IMR-90 (cell line): ENCODE results near the gene ZSCAN12. TPM values are rescaled to one million over a fixed set of nuclear protein-coding genes. Genes with fewer than 3 reads are reported as not detected.

Experiments
- ATAC-seq: fragments of 200-7000 bp; cut with Tn5 transposase; 2 replicates; pipeline ENCODE4 v1.9.1; 2020; ENCODE audit warnings: low read depth, mild to moderate bottlenecking, moderate library complexity
- BruUV-seq: library from RNA; stranded (reverse); fragments of 400-500 nt; replicated peaks from 2 replicates; lab custom pipeline; 2021; lab: Mats Ljungman, UMichigan
- CTCF ChIA-PET: fragments of 300-600 bp; formaldehyde crosslinking; extraction: SDS; loops from one replicate; lab custom pipeline; 2021; ENCODE audit warnings: antibody characterized with exemption; lab: Yijun Ruan, JAX
- POLR2A ChIA-PET: fragments of 300-600 bp; sonication (Branson Sonifier 250); formaldehyde crosslinking; loops from one replicate; lab custom pipeline; 2022; ENCODE audit warnings: antibody characterized with exemption; ENCODE audit not compliant: unreplicated experiment; lab: Charles Lee
- DNase-seq: peaks from one replicate; pipeline ENCODE4 v3.0.0; 2013
- H2AFZ ChIP-seq: replicated peaks from 2 replicates; pipeline ENCODE3; 2013; ENCODE audit warnings: low read length, mild to moderate bottlenecking; ENCODE audit not compliant: poor library complexity
- H2AK5ac ChIP-seq: 2 replicates; pipeline ENCODE4 v1.6.1; 2013; ENCODE audit warnings: low read depth, low read length, inconsistent platforms
- H2AK9ac ChIP-seq: replicated peaks from 2 replicates; pipeline ENCODE3; 2013; ENCODE audit warnings: mild to moderate bottlenecking, low read depth, low read length, moderate library complexity; ENCODE audit not compliant: poor library complexity
- H2BK120ac ChIP-seq: 2 replicates; pipeline ENCODE4 v1.6.1; 2013; ENCODE audit warnings: low read depth, low read length, inconsistent platforms
- H2BK15ac ChIP-seq: 3 replicates; pipeline ENCODE4 v1.6.1; 2013; ENCODE audit warnings: low read depth, low read length, inconsistent platforms
- H2BK20ac ChIP-seq: 2 replicates; pipeline ENCODE4 v1.6.1; 2013; ENCODE audit warnings: low read depth, mild to moderate bottlenecking, inconsistent platforms, low read length, moderate library complexity
- H2BK5ac ChIP-seq: 2 replicates; pipeline ENCODE4 v1.6.1; 2013; ENCODE audit warnings: mild to moderate bottlenecking, low read depth, low read length, inconsistent platforms; ENCODE audit not compliant: poor library complexity, severe bottlenecking
- H3K14ac ChIP-seq: replicated peaks from 2 replicates; pipeline ENCODE4 v1.6.1; 2013; ENCODE audit warnings: low read depth, low read length, inconsistent platforms
- H3K18ac ChIP-seq: 2 replicates; pipeline ENCODE4 v1.6.1; 2013; ENCODE audit warnings: low read depth, low read length, control low read depth
- H3K23ac ChIP-seq: 2 replicates; pipeline ENCODE4 v1.6.1; 2013; ENCODE audit warnings: low read depth, low read length, inconsistent platforms
- H3K27ac ChIP-seq: 2 replicates; pipeline ENCODE4 v1.5.1; 2013; ENCODE audit warnings: mild to moderate bottlenecking, control low read depth, low read length; ENCODE audit not compliant: insufficient read depth
- H3K27me3 ChIP-seq: 2 replicates; pipeline ENCODE4 v1.6.1; 2013; ENCODE audit warnings: low read length; ENCODE audit not compliant: control insufficient read depth, insufficient read depth
- H3K36me3 ChIP-seq: 2 replicates; pipeline ENCODE4 v1.6.1; 2013; ENCODE audit warnings: low read length, mixed read lengths; ENCODE audit not compliant: control insufficient read depth, insufficient read depth
- H3K4ac ChIP-seq: 2 replicates; pipeline ENCODE4 v1.6.1; 2013; ENCODE audit warnings: low read depth, low read length, inconsistent platforms
- H3K4me1 ChIP-seq: 2 replicates; pipeline ENCODE4 v1.6.1; 2013; ENCODE audit warnings: low read length, mixed read lengths; ENCODE audit not compliant: control insufficient read depth, insufficient read depth
- H3K4me2 ChIP-seq: 2 replicates; pipeline ENCODE4 v1.6.1; 2013; ENCODE audit warnings: low read depth, mild to moderate bottlenecking, control low read depth, low read length, moderate library complexity
- H3K4me3 ChIP-seq: 2 replicates; pipeline ENCODE4 v1.5.1; 2013; ENCODE audit warnings: low read depth, mild to moderate bottlenecking, control low read depth, low read length, moderate library complexity; ENCODE audit not compliant: insufficient read depth
- H3K56ac ChIP-seq: 2 replicates; pipeline ENCODE4 v1.6.1; 2013; ENCODE audit warnings: low read length, inconsistent platforms; ENCODE audit not compliant: insufficient read depth; ENCODE audit errors: extremely low read depth
- H3K79me1 ChIP-seq, 2 experiments: 2 replicates each; pipeline ENCODE4 v1.6.1; 2013; ENCODE audit warnings: low read length in 2 of 2, inconsistent platforms in 1 of 2, low read depth in 1 of 2
- H3K9ac ChIP-seq: 2 replicates; pipeline ENCODE4 v1.6.1; 2013; ENCODE audit warnings: low read depth, low read length, control low read depth
- H3K9me1 ChIP-seq: 2 replicates; pipeline ENCODE4 v1.6.1; 2013; ENCODE audit warnings: low read length, inconsistent platforms; ENCODE audit not compliant: insufficient read depth
- H3K9me3 ChIP-seq: 2 replicates; pipeline ENCODE4 v1.6.1; 2013; ENCODE audit warnings: low read length; ENCODE audit not compliant: control insufficient read depth, insufficient read depth
- H4K20me1 ChIP-seq: 2 replicates; pipeline ENCODE4 v1.6.1; 2013; ENCODE audit warnings: low read length, inconsistent platforms; ENCODE audit not compliant: insufficient read depth
- H4K5ac ChIP-seq: 2 replicates; pipeline ENCODE4 v1.6.1; 2013; ENCODE audit warnings: mild to moderate bottlenecking, low read depth, low read length, control low read depth
- H4K8ac ChIP-seq, 2 experiments: 2 replicates each; pipeline ENCODE4 v1.6.1; 2013; ENCODE audit warnings: low read depth in 2 of 2, low read length in 2 of 2, control low read depth in 1 of 2, inconsistent platforms in 1 of 2
- H4K91ac ChIP-seq: 2 replicates; pipeline ENCODE4 v1.6.1; 2013; ENCODE audit warnings: low read depth, low read length, inconsistent platforms; ENCODE audit not compliant: insufficient read depth
- MAFK ChIP-seq: IDR thresholded peaks from 2 replicates; pipeline ENCODE4 v1.6.1; 2012; ENCODE audit warnings: low read depth, low read length, improper control_type of control experiment
- POLR2A ChIP-seq: IDR thresholded peaks from 2 replicates; pipeline ENCODE4 v1.6.1; 2012; ENCODE audit warnings: mild to moderate bottlenecking, low read depth, low read length
- WGBS, 2 experiments: methylation state at CpG; one replicate each; pipeline versions ENCODE4 v1.1.5 to v1.1.7; 2013; ENCODE audit warnings: missing lambda C conversion rate in 2 of 2; ENCODE audit not compliant: insufficient read length in 1 of 2; ENCODE audit errors: extremely low coverage in 2 of 2; 5-methylcytosine and 5-hydroxymethylcytosine counted together
- dilution Hi-C: fragments of 300-500 bp; cut with HindIII; formaldehyde crosslinking; loops from one replicate; pipeline ENCODE4 v1.14.3; 2018; ENCODE audit warnings: low sequenced_read_pairs; ENCODE audit not compliant: unreplicated experiment
- in situ Hi-C: fragments of 300-500 bp; cut with MboI; formaldehyde crosslinking; loops from 3 replicates; pipeline ENCODE4 v1.14.3; 2019; ENCODE audit warnings: low sequenced_read_pairs, inconsistent platforms, mixed read lengths
- intact Hi-C: fragments of 100-400 bp; cut with micrococcal nuclease; formaldehyde crosslinking; loops from 2 replicates; pipeline ENCODE4 v1.10.0; 2022
- polyA plus RNA-seq, 3 experiments: library from polyadenylated mRNA; depleted of rRNA; stranded (reverse); fragments of >200 nt; gene quantifications; 2 replicates each; pipeline ENCODE4 v1.2.3, GENCODE V29; 2012; ENCODE audit warnings: low replicate concordance in 1 of 3
- total RNA-seq: library from RNA; depleted of rRNA; stranded (reverse); fragments of >200 nt; gene quantifications from 2 replicates; pipeline ENCODE4 v1.2.3, GENCODE V29; 2012

ZSCAN12 gene
- total and polyA plus RNA-seq, 2 of the 4 experiments (the other 2 are of a cell fraction) = 2.0 to 6.5 TPM

GRCh38 chr6:28334286-28335039 lies 65.1 kb downstream of the ZSCAN12 start:
- peak overlapping the region; percentile 51; the same call in 1 of the 2 replicates for H4K5ac ChIP-seq
- H3K23ac ChIP-seq = no peak overlapping the region
- H4K8ac ChIP-seq = peak overlapping the region; percentile 45 to 81; a peak in 2 of 4 replicates
- no peak overlapping the region for H2BK120ac ChIP-seq
- no peak overlapping the region for H3K18ac ChIP-seq
- H3K79me1 ChIP-seq = peaks cover 0 to 11% of the 10 kb centered on the region in 2 experiments; a peak in 2 of 4 replicates
- dilution Hi-C loops = no loop called here
- TF ChIP-seq POLR2A (no peak), MAFK (peak; percentile 39)
- peak overlapping the region; percentile 55 for H3K27ac ChIP-seq
- H3K36me3 ChIP-seq = no peaks in the 10 kb centered on the region
- no peak overlapping the region for H3K9ac ChIP-seq
- no TSS peak for BruUV-seq
- no peaks in the 10 kb centered on the region for H3K27me3 ChIP-seq
- ATAC-seq (no peak), DNase-seq (no peak)
- peaks cover 2% of the 10 kb centered on the region; the same call in 1 of the 2 replicates for H3K4me1 ChIP-seq
- no peak overlapping the region; the same call in 1 of the 2 replicates for H3K4me2 ChIP-seq
- no peak overlapping the region for H3K14ac ChIP-seq
- H2AFZ ChIP-seq = no peak overlapping the region
- H3K4me3 ChIP-seq = no peak overlapping the region
- no peak overlapping the region for H3K56ac ChIP-seq
- H2AK5ac ChIP-seq = no peak overlapping the region
- CTCF ChIA-PET = interaction anchor here (1.0 kb wide), 1 partner anchor 105 kb away, joined by 3 read pairs; no protein-coding TSS in a partner anchor
- in situ Hi-C loops = no loop called here
- H4K91ac ChIP-seq = no peak overlapping the region
- no peak overlapping the region for H2AK9ac ChIP-seq
- H2BK20ac ChIP-seq = no peak overlapping the region
- no peaks in the 10 kb centered on the region for H3K9me3 ChIP-seq
- intact Hi-C loops = loop anchor here (5.0 kb wide), 2 partner anchors 67 to 252 kb away; partner anchors contain the start of genes ZNF165 and ZSCAN26
- no peaks in the 10 kb centered on the region for H3K9me1 ChIP-seq
- WGBS, 2 experiments = no CpG with 5 or more reads among the region's 7 CpGs
- H4K20me1 ChIP-seq = no peaks in the 10 kb centered on the region
- no peak overlapping the region for H2BK5ac ChIP-seq
- POLR2A ChIA-PET = no interaction called here
- H3K4ac ChIP-seq = no peak overlapping the region
- H2BK15ac ChIP-seq = 0 out of 3 replicates have a peak overlapping the region, but pooled peaks have one; percentile 24
